ENCODE data around the gene FSTL4. TPM values are rescaled to one million over a fixed set of nuclear protein-coding genes. Genes with fewer than 3 reads are reported as not detected.

Gene FSTL4
- total RNA-seq, 2 donors from 2014 or later, result 0.32 to 0.89 TPM

- TF ChIP-seq CTCF (IDR thresholded peaks at IDR 0.05), result no peak
- Histone ChIP-seq H3K9me3 (no peaks in the 10 kb centered on the region), H3K27me3 (no peaks in the 10 kb centered on the region), H3K4me3 (no peak overlapping the region), H3K9ac (ENCODE audit: low read depth in 2 of 2, low read length in 2 of 2) (no peak overlapping the region), H3K4me1 (no peaks in the 10 kb centered on the region), H3K36me3 (no peaks in the 10 kb centered on the region), H3K27ac (no peak overlapping the region)
- intact Hi-C loops (cut with DNase I), result no loop called here
- no peak for DNase-seq
Measured at GRCh38 chr5:133292300-133292699, 320.0 kb downstream of the FSTL4 start.

- DNase-seq, result no peak
- no peak for TF ChIP-seq CTCF (IDR thresholded peaks at IDR 0.05)
- no peak overlapping the region for H3K4me3 ChIP-seq
- H3K27ac ChIP-seq, result no peak overlapping the region
- H3K27me3 ChIP-seq, result no peaks in the 10 kb centered on the region
- no peaks in the 10 kb centered on the region for H3K36me3 ChIP-seq
- H3K4me1 ChIP-seq, result no peaks in the 10 kb centered on the region
- no peak overlapping the region for H3K9ac ChIP-seq (ENCODE audit: low read depth in 2 of 2, low read length in 2 of 2)
- intact Hi-C loops (cut with DNase I), result no loop called here
- no peaks in the 10 kb centered on the region for H3K9me3 ChIP-seq
Measured at GRCh38 chr5:133291524-133291923, 320.8 kb downstream of the FSTL4 start.

- no peak overlapping the region for H3K4me3 ChIP-seq
- no peak overlapping the region for H3K9ac ChIP-seq (ENCODE audit: low read depth in 2 of 2, low read length in 2 of 2)
- no peak for TF ChIP-seq CTCF (IDR thresholded peaks at IDR 0.05)
- no peak overlapping the region for H3K27ac ChIP-seq
- H3K9me3 ChIP-seq, result no peaks in the 10 kb centered on the region
- H3K36me3 ChIP-seq, result no peaks in the 10 kb centered on the region
- DNase-seq, result no peak
- no peaks in the 10 kb centered on the region for H3K4me1 ChIP-seq
- no peaks in the 10 kb centered on the region for H3K27me3 ChIP-seq
- intact Hi-C loops (cut with DNase I), result no loop called here
Measured at GRCh38 chr5:133290669-133291240, 321.6 kb downstream of the FSTL4 start.

GRCh38 chr5:133289686-133290367 is 322.5 kb downstream of the FSTL4 start:
- no peaks in the 10 kb centered on the region for H3K27me3 ChIP-seq
- H3K4me1 ChIP-seq, result no peaks in the 10 kb centered on the region
- H3K4me3 ChIP-seq, result no peak overlapping the region
- H3K36me3 ChIP-seq, result no peaks in the 10 kb centered on the region
- DNase-seq, result no peak
- H3K27ac ChIP-seq, result no peak overlapping the region
- intact Hi-C loops (cut with DNase I), result no loop called here
- TF ChIP-seq CTCF (IDR thresholded peaks at IDR 0.05), result no peak
- H3K9me3 ChIP-seq, result no peaks in the 10 kb centered on the region
- H3K9ac ChIP-seq (ENCODE audit: low read depth in 2 of 2, low read length in 2 of 2), result no peak overlapping the region

GRCh38 chr5:133287500-133287899 is 324.8 kb downstream of the FSTL4 start:
- intact Hi-C loops (cut with DNase I), result loop anchor here (1.0 kb wide), 1 partner anchor 176 kb away; no protein-coding TSS in a partner anchor

More at GRCh38 chr5:133287500-133287899, 324.8 kb downstream of the FSTL4 start:
- Histone ChIP-seq H3K4me3 (no peak overlapping the region), H3K9ac (ENCODE audit: low read depth in 2 of 2, low read length in 2 of 2) (no peak overlapping the region), H3K36me3 (no peaks in the 10 kb centered on the region), H3K27me3 (no peaks in the 10 kb centered on the region), H3K4me1 (no peaks in the 10 kb centered on the region), H3K27ac (no peak overlapping the region), H3K9me3 (no peaks in the 10 kb centered on the region)
- TF ChIP-seq CTCF (IDR thresholded peaks at IDR 0.05), result peak; percentile 38
- DNase-seq, result peak; percentile 25

Data from colonic mucosa (tissue), 4 donors.